ENCODE results near the gene SMIM45.

Gene SMIM45

GRCh38 chr22:41947424-41948080 is 4.4 kb upstream of the SMIM45 start:
- peak overlapping the region; percentile 59 for H2AK5ac ChIP-seq (ENCODE audit: low read depth, low read length)
- peaks cover 0 to 9% of the 10 kb centered on the region in 2 experiments; a peak in 1 of 4 replicates for H3K79me2 ChIP-seq (ENCODE audit: control insufficient read depth in 1 of 2, insufficient read depth in 2 of 2, low read length in 2 of 2)
- DNase-seq (ENCODE audit: low read depth in 1 of 2, low spot score in 2 of 2) (no peak), FAIRE-seq (no peak)
- 87% methylated on average over 17 of the region's 21 CpGs; no CpG with 5 or more reads in 1 of the 2 experiments for WGBS, 2 experiments (ENCODE audit: extremely low coverage in 1 of 2, insufficient coverage in 1 of 2, insufficient read length in 1 of 2, insufficient replicate concordance in 2 of 2, low coverage in 1 of 2, low lambda C conversion rate in 2 of 2, missing lambda C conversion rate in 1 of 2)
- H2BK20ac ChIP-seq (ENCODE audit: low read length): no peak overlapping the region
- peak overlapping the region; percentile 82 to 85 for H3K4me2 ChIP-seq (ENCODE audit: insufficient read depth in 1 of 2, low read depth in 2 of 2, low read length in 2 of 2)
- no peak overlapping the region for H2AFZ ChIP-seq (ENCODE audit: low read length)
- H3K14ac ChIP-seq (ENCODE audit: insufficient read length): no peak overlapping the region
- TF ChIP-seq GABPA (IDR thresholded peaks at IDR 0.05; ENCODE audit: borderline replicate concordance, insufficient read depth, low read length): no peak
- no peak for TF ChIP-seq TCF12 (IDR thresholded peaks at IDR 0.05; ENCODE audit: low read depth, low read length)
- TF ChIP-seq CTBP2 (IDR thresholded peaks at IDR 0.05; ENCODE audit: borderline replicate concordance, insufficient read depth, insufficient read length, low read length): no peak
- TF ChIP-seq SIN3A (conservative IDR thresholded peaks at IDR 0.05 in 1 of 2, IDR thresholded peaks at IDR 0.05 in 1 of 2; ENCODE audit: low read depth in 1 of 2, low read length in 2 of 2): no peak
- TF ChIP-seq NRF1 (IDR thresholded peaks at IDR 0.05; ENCODE audit: low read depth, low read length): no peak
- no peak for TF ChIP-seq FOSL1 (IDR thresholded peaks at IDR 0.05; ENCODE audit: insufficient read depth, low read depth, low read length)
- no peak for TF ChIP-seq JUND (IDR thresholded peaks at IDR 0.05; ENCODE audit: low read length)
- no peak for TF ChIP-seq TAF1 (IDR thresholded peaks at IDR 0.05; ENCODE audit: low read depth, low read length)
- no peak for TF ChIP-seq RXRA (IDR thresholded peaks at IDR 0.05; ENCODE audit: insufficient read depth, low read depth, low read length)
- peak overlapping the region; percentile 60; the same call in 1 of the 2 replicates for H2BK12ac ChIP-seq (ENCODE audit: low read depth, low read length)
- CTCF ChIA-PET (ENCODE audit: partially characterized antibody): interaction anchor here (0.6 to 4.4 kb wide), 10 partner anchors 9 to 250 kb away, joined by 3 to 21 read pairs (median 4); partner anchors contain the start of gene TNFRSF13C
- no peak overlapping the region for H2BK120ac ChIP-seq (replicated peaks; ENCODE audit: low read depth, low read length)
- H3K4me1 ChIP-seq (replicated peaks in 1 of 4; ENCODE audit: control insufficient read depth in 3 of 4, insufficient read depth in 4 of 4, low read length in 3 of 4): peaks cover 7 to 20% (median 11%) of the 10 kb centered on the region in 4 experiments
- no peak overlapping the region for H4K5ac ChIP-seq (ENCODE audit: insufficient read length, low read depth, low read length)
- no peak overlapping the region; the same call in 1 of the 2 replicates for H4K8ac ChIP-seq (ENCODE audit: extremely low read depth, insufficient read depth, low read length)
- H3K27ac ChIP-seq (ENCODE audit: low read depth, low read length): no peak overlapping the region
- peaks cover 8% of the 10 kb centered on the region for H3K23me2 ChIP-seq (ENCODE audit: low read depth, low read length)
- H3K79me1 ChIP-seq (ENCODE audit: low read depth, low read length): peaks cover 7% of the 10 kb centered on the region; the same call in 1 of the 2 replicates
- H4K91ac ChIP-seq (replicated peaks; ENCODE audit: insufficient read length, low read length): no peak overlapping the region
- 0 out of 2 replicates have a peak overlapping the region, but pooled peaks have one; percentile 97 for H2BK5ac ChIP-seq (ENCODE audit: low read depth, low read length)
- POLR2A ChIA-PET (ENCODE audit: partially characterized antibody): interaction anchor here (0.9 to 2.1 kb wide), 10 partner anchors 10 to 116 kb away, joined by 3 to 13 read pairs (median 4); no protein-coding TSS in a partner anchor
- H3K4me3 ChIP-seq (ENCODE audit: extremely low read depth in 1 of 4, insufficient read depth in 2 of 4, low read depth in 3 of 4, low read length in 4 of 4): peak overlapping the region in 2 of 4 experiments; percentile 67 to 72; a peak in 4 of 8 replicates
- peaks cover 0 to 6% of the 10 kb centered on the region in 2 experiments for H4K20me1 ChIP-seq (replicated peaks in 1 of 2; ENCODE audit: control insufficient read depth in 1 of 2, insufficient read depth in 2 of 2, low read length in 2 of 2)
- no peak overlapping the region for H3K4ac ChIP-seq (replicated peaks; ENCODE audit: insufficient read length, low read depth, low read length)
- no peak overlapping the region for H3K56ac ChIP-seq (replicated peaks; ENCODE audit: insufficient read length, low read depth, low read length)
- no peaks in the 10 kb centered on the region for H3K9me3 ChIP-seq (ENCODE audit: insufficient read depth in 2 of 2, low read depth in 1 of 2, low read length in 1 of 2)
- H3K27me3 ChIP-seq (replicated peaks in 1 of 4; ENCODE audit: control insufficient read depth in 3 of 4, extremely low read depth in 1 of 4, insufficient read depth in 3 of 4, low read length in 3 of 4): no peaks in the 10 kb centered on the region
- H2BK15ac ChIP-seq (ENCODE audit: low read length): peak overlapping the region; percentile 19; the same call in 1 of the 2 replicates
- peaks cover 16 to 26% (median 23%) of the 10 kb centered on the region in 4 experiments for H3K36me3 ChIP-seq (ENCODE audit: control insufficient read depth in 2 of 4, insufficient read depth in 4 of 4, low read length in 3 of 4)
- peak overlapping the region; percentile 71; the same call in 1 of the 2 replicates for H3K18ac ChIP-seq (ENCODE audit: extremely low read depth, low read length)
- H3K9ac ChIP-seq (replicated peaks in 1 of 4; ENCODE audit: extremely low read depth in 1 of 4, low read depth in 3 of 4, low read length in 3 of 4): peak overlapping the region in 1 of 4 experiments; percentile 75; a peak in 2 of 7 replicates
- no peak overlapping the region for H3K23ac ChIP-seq (ENCODE audit: insufficient read length)

Data from H1 (cell line).